NCI-H1694 treated with DMSO at 0.1 percent for 48 hours (cell line): ENCODE results near the gene PIP5KL1.

Experiments used
- DNase-seq: peaks from one replicate; lab custom pipeline; 2025; lab: John Stamatoyannopoulos, UW

The PIP5KL1 gene

GRCh38 chr9:127949827-127950512 lies 19.4 kb upstream of the PIP5KL1 start:
- no peak for DNase-seq

- DNase-seq = no peak
Observed at GRCh38 chr9:127947841-127948710, 17.5 kb upstream of the PIP5KL1 start.

GRCh38 chr9:127946728-127947127 lies 16.2 kb upstream of the PIP5KL1 start:
- DNase-seq = no peak

GRCh38 chr9:127945942-127946341 lies 15.4 kb upstream of the PIP5KL1 start:
- no peak for DNase-seq

- no peak for DNase-seq
Observed at GRCh38 chr9:127945338-127945737, 14.8 kb upstream of the PIP5KL1 start.

- DNase-seq = no peak
Observed at GRCh38 chr9:127944586-127945218, 14.1 kb upstream of the PIP5KL1 start.

- peak; percentile 78 for DNase-seq
Observed at GRCh38 chr9:127943731-127944144, 13.2 kb upstream of the PIP5KL1 start.

GRCh38 chr9:127943011-127943662 lies 12.6 kb upstream of the PIP5KL1 start:
- no peak for DNase-seq

GRCh38 chr9:127942216-127943010 lies 11.8 kb upstream of the PIP5KL1 start:
- peak; percentile 25 for DNase-seq

GRCh38 chr9:127941961-127942215 lies 11.3 kb upstream of the PIP5KL1 start:
- DNase-seq = no peak

- no peak for DNase-seq
Observed at GRCh38 chr9:127941062-127941960, 10.7 kb upstream of the PIP5KL1 start.

- DNase-seq = no peak
Observed at GRCh38 chr9:127940593-127940992, 10.0 kb upstream of the PIP5KL1 start.

- no peak for DNase-seq
Observed at GRCh38 chr9:127938298-127938690, 7.7 kb upstream of the PIP5KL1 start.

- DNase-seq = peak; percentile 47
Observed at GRCh38 chr9:127937388-127938297, 7.1 kb upstream of the PIP5KL1 start, which contains the start of gene DPM2. Gene DPM2 (minus strand): TSS chr9:127937854. CDS start chr9:127937820, 34 bp downstream.

GRCh38 chr9:127937056-127937387 lies 6.4 kb upstream of the PIP5KL1 start:
- DNase-seq = no peak

GRCh38 chr9:127936347-127936852 lies 5.8 kb upstream of the PIP5KL1 start:
- DNase-seq = no peak

- DNase-seq = no peak
Observed at GRCh38 chr9:127935765-127936221, 5.2 kb upstream of the PIP5KL1 start.

GRCh38 chr9:127934986-127935385 lies 4.4 kb upstream of the PIP5KL1 start:
- DNase-seq = no peak

- no peak for DNase-seq
Observed at GRCh38 chr9:127934248-127934647, 3.7 kb upstream of the PIP5KL1 start.
